ENCODE measurements around the gene NCKIPSD. TPM values are rescaled to one million over a fixed set of nuclear protein-coding genes. Genes with fewer than 3 reads are reported as not detected.

The NCKIPSD gene
- polyA plus RNA-seq, 1 donor = 15.2 TPM

- Histone ChIP-seq H3K36me3 (ENCODE audit: control insufficient read depth, insufficient read depth, low read length) (peaks cover 36% of the 10 kb centered on the region), H3K9me3 (ENCODE audit: control insufficient read depth, low read depth, low read length) (no peaks in the 10 kb centered on the region), H3K4me1 (ENCODE audit: control insufficient read depth, insufficient read depth, low read length) (peaks cover 18% of the 10 kb centered on the region), H3K27ac (ENCODE audit: low read length) (peak overlapping the region; percentile 47), H3K27me3 (ENCODE audit: control insufficient read depth, insufficient read depth, low read length) (no peaks in the 10 kb centered on the region), H3K4me3 (ENCODE audit: low read length) (no peak overlapping the region)
- peak; percentile 24 to 64 for DNase-seq
- WGBS (ENCODE audit: insufficient coverage, low lambda C conversion rate) = 20% methylated on average over 1 of the region's 6 CpGs
Measured at GRCh38 chr3:48623851-48624547, 61.7 kb downstream of the NCKIPSD start.

Other genes starting within 250 kb of the NCKIPSD start
- 19.0 TPM for gene CCDC51, start 245.8 kb downstream of the NCKIPSD start, polyA plus RNA-seq
- gene TMA7, start 245.7 kb downstream of the NCKIPSD start, polyA plus RNA-seq = 283 TPM
- 6.6 TPM for gene ATRIP, start 239.2 kb downstream of the NCKIPSD start, polyA plus RNA-seq
- 200 TPM for gene SHISA5, start 181.7 kb downstream of the NCKIPSD start, polyA plus RNA-seq
- 17.3 TPM for gene PFKFB4, start 129.1 kb downstream of the NCKIPSD start, polyA plus RNA-seq
- gene UCN2, start 122.1 kb downstream of the NCKIPSD start, polyA plus RNA-seq = 0.87 TPM
- 121 TPM for gene COL7A1, start 90.6 kb downstream of the NCKIPSD start, polyA plus RNA-seq
- gene UQCRC1, start 76.3 kb downstream of the NCKIPSD start, polyA plus RNA-seq = 259 TPM
- gene TMEM89, start 64.1 kb downstream of the NCKIPSD start, polyA plus RNA-seq = 0.09 TPM
- 41.2 TPM for gene SLC26A6, start 50.5 kb downstream of the NCKIPSD start, polyA plus RNA-seq
- gene CELSR3, start 23.0 kb downstream of the NCKIPSD start, polyA plus RNA-seq = 3.9 TPM
- gene IP6K2, start 31.3 kb upstream of the NCKIPSD start, polyA plus RNA-seq = 176 TPM
- gene PRKAR2A, start 162.0 kb upstream of the NCKIPSD start, polyA plus RNA-seq = 28.6 TPM
- 54.7 TPM for gene SLC25A20, start 213.0 kb upstream of the NCKIPSD start, polyA plus RNA-seq
- gene ARIH2, start 232.9 kb upstream of the NCKIPSD start, polyA plus RNA-seq = 78.4 TPM